ENCODE results near the gene PLXNA3.

Gene PLXNA3

DNA sequence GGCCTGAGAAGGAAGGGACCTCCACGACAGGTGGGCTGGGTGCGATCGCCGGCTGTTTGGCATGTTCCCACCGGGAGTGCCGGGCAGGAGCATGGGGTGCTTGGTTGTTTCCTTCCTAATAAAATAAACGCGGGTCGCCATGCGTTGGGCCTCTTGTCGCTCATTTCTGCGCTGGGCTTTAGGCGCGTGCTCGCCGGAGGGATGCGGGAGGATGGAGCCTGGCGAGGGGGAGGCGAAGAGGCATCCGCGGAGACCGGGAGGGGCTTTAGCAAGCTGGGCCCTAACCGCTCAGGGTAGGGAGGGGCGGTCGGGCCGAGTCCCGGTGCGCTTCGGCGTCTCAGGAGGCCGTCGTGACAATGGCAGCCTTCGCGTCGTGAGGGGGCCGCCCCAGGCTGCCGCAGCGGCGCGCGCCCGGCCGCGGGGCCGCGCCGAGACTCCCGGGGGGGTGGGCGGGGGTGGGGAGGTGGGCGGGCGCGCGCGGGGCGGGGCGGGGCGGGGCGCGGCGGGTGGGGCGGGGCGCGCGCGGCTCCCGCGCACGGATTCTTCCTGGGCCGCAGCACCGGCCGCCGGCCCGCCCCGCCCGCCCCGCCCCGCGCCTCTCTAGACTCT, 21.6 kb upstream of the PLXNA3 start:
- H3K36me3 ChIP-seq (ENCODE audit: insufficient read depth, low read length), result peaks cover 35% of the 10 kb centered on the region
- H3K4me3 ChIP-seq (ENCODE audit: low read depth in 1 of 2, low read length in 2 of 2), result peak overlapping the region in 1 of 2 donors; percentile 32
- no peaks in the 10 kb centered on the region for H3K9me3 ChIP-seq (ENCODE audit: low read length)
- H3K4me1 ChIP-seq (ENCODE audit: insufficient read depth, low read length), result peaks cover 8% of the 10 kb centered on the region
- no peaks in the 10 kb centered on the region for H3K27me3 ChIP-seq (ENCODE audit: control insufficient read depth in 1 of 2, insufficient read depth in 2 of 2, low read length in 2 of 2)
- H3K27ac ChIP-seq (ENCODE audit: low read depth, low read length), result peak overlapping the region; percentile 41
- H3K9ac ChIP-seq (ENCODE audit: low read length), result peak overlapping the region; percentile 19

DNA sequence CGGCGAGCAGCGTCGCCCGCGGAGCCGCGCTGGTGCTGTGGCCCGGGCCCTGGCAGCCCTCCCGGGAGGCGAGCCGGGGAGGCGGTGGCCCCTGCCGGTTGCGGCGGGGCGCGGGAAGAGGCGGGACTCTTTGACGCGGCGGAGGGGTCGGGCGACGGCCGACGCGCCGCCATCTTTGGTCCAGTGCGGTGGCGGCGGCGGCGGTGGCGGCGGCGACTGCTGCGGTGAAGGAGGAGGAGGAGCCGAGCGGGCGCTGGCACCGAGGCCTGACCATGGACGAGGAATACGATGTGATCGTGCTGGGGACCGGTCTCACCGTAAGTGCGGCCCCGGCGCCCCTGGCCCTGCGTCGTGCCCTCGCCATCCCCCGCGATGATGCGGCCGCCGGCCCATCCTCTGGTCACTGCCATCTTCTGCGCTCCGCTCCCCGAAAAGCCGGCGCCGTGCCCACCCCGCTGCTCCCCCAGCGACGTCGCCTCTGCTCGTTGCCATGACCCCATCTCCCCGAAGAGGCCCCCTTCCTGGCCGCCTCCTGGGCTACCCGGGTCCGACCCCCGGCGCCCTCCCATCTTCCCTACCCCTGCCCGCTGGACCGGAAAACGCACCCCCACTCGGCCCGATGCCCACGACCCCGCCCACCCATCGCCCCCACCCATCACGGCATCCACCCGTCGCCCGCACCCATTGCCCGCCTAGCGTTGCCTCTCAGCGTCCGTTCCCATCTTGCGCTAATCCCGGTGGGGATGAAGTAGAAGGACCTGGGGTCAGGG, 20.9 kb upstream of the PLXNA3 start, which contains the start of gene GDI1:
Gene GDI1, plus strand, starts transcription at position 172 of the 770 bp plus-strand sequence. Its CDS starts 101 bp downstream, at position 273.
- Histone ChIP-seq H3K9me3 (ENCODE audit: low read length) (no peaks in the 10 kb centered on the region), H3K4me3 (ENCODE audit: low read depth in 1 of 2, low read length in 2 of 2) (peak within 1 kb of the TSS; percentile 33 to 48), H3K27ac (ENCODE audit: low read depth, low read length) (peak within 1 kb of the TSS; percentile 41), H3K9ac (ENCODE audit: low read length) (peak within 1 kb of the TSS; percentile 19), H3K4me1 (ENCODE audit: insufficient read depth, low read length) (peaks cover 8% of the 10 kb centered on the region), H3K36me3 (ENCODE audit: insufficient read depth, low read length) (peaks cover 36% of the 10 kb centered on the region), H3K27me3 (ENCODE audit: control insufficient read depth in 1 of 2, insufficient read depth in 2 of 2, low read length in 2 of 2) (no peaks in the 10 kb centered on the region)

DNA sequence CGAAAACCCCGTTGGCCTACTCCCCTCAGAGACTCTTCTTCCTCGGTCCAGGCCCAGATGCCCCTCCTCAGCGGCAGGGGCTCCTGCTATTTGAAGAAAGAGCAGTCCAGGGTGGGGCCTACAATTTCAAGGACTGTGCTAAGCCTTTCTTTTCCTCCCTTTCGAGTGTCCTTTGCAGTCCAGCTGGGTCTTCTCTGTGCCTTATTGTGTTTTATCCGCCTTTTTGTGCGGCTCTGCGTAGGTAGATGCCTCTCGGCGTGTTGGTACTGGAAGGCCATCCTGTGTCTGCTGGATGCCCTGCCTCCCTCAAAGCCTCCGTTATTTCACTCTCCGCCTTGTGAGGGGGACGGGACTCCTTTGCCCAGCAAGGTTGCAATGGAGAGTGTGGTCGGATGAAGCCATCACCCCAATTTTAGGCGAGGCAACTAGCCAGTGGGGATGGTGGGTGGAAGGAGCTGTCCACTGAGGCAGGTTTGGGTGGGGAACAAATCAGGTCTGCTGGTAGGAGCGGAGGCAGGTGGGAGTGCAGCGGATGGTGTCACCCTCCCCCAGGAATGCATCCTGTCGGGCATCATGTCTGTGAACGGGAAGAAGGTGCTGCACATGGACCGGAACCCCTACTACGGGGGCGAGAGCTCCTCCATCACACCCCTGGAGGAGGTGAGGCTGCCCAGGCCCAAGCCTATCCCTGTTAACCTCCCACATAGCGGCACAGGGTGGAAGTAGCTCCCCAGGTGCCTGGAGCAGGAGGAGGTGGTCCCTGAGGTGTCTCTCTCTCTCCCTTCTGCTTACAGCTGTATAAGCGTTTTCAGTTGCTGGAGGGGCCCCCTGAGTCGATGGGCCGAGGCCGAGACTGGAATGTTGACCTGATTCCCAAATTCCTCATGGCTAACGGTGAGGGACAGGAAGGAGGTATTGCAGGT, 19.8 kb upstream of the PLXNA3 start:
- Histone ChIP-seq H3K36me3 (ENCODE audit: insufficient read depth, low read length) (peaks cover 37% of the 10 kb centered on the region), H3K27me3 (ENCODE audit: control insufficient read depth in 1 of 2, insufficient read depth in 2 of 2, low read length in 2 of 2) (no peaks in the 10 kb centered on the region), H3K27ac (ENCODE audit: low read depth, low read length) (peak overlapping the region; percentile 24), H3K9ac (ENCODE audit: low read length) (peak overlapping the region; percentile 0), H3K4me3 (ENCODE audit: low read depth in 1 of 2, low read length in 2 of 2) (peak overlapping the region; percentile 33), H3K9me3 (ENCODE audit: low read length) (no peaks in the 10 kb centered on the region), H3K4me1 (ENCODE audit: insufficient read depth, low read length) (peaks cover 8% of the 10 kb centered on the region)

DNA sequence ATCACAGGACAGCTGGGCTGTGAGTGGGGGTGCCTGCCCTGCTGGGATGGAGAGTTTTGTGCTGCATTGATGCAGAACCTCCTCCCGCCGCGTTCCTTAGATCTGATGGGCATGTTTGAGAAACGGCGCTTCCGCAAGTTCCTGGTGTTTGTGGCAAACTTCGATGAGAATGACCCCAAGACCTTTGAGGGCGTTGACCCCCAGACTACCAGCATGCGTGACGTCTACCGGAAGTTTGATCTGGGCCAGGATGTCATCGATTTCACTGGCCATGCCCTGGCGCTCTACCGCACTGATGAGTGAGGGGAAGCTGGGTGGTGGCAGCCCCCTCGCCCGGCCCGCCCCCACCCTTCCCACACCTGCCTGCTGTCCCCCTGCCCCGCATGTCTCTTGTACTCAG, 18.2 kb upstream of the PLXNA3 start:
- Histone ChIP-seq H3K9ac (ENCODE audit: low read length) (no peak overlapping the region), H3K4me1 (ENCODE audit: insufficient read depth, low read length) (peaks cover 9% of the 10 kb centered on the region), H3K9me3 (ENCODE audit: low read length) (no peaks in the 10 kb centered on the region), H3K36me3 (ENCODE audit: insufficient read depth, low read length) (peaks cover 29% of the 10 kb centered on the region), H3K4me3 (ENCODE audit: low read depth in 1 of 2, low read length in 2 of 2) (no peak overlapping the region), H3K27ac (ENCODE audit: low read depth, low read length) (no peak overlapping the region), H3K27me3 (ENCODE audit: control insufficient read depth in 1 of 2, insufficient read depth in 2 of 2, low read length in 2 of 2) (peaks cover 0 to 4% of the 10 kb centered on the region in 2 donors)

DNA sequence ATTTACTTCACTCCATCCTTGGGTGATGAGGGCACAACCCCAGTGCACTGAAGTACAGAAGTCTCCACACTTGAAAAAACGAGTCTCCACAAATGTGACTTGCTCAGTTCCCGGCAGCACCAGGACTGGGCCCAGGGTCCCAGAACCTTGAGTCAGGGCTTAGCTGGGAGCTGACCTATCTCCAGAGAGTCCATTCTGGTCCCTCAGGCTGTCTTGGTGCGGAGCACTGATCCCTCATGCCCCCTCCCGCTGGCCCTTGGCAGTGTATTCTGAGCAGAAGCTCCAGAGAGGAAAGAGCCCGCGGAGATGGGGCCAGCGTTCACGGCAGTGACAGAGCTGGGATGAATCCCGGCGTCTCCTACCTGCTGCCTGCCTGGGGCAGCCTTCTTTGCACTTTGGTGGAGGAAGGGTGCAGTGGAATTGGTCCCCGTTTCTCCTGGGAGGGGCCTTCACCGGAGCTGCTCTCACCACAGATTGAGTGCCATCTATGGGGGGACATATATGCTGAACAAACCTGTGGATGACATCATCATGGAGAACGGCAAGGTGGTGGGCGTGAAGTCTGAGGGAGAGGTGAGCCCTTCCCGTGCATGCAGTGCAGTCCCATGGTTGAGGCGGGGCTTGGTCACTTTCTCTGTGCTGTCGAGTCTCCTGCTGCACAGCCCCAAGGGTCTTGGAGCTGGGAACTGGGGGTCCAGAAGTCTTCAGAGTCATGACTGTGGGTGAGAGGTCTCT, 17.3 kb upstream of the PLXNA3 start:
- Histone ChIP-seq H3K4me1 (ENCODE audit: insufficient read depth, low read length) (peaks cover 18% of the 10 kb centered on the region), H3K9ac (ENCODE audit: low read length) (no peak overlapping the region), H3K36me3 (ENCODE audit: insufficient read depth, low read length) (peaks cover 26% of the 10 kb centered on the region), H3K27ac (ENCODE audit: low read depth, low read length) (no peak overlapping the region), H3K27me3 (ENCODE audit: control insufficient read depth in 1 of 2, insufficient read depth in 2 of 2, low read length in 2 of 2) (peaks cover 0 to 5% of the 10 kb centered on the region in 2 donors), H3K4me3 (ENCODE audit: low read depth in 1 of 2, low read length in 2 of 2) (no peak overlapping the region), H3K9me3 (ENCODE audit: low read length) (no peaks in the 10 kb centered on the region)

DNA sequence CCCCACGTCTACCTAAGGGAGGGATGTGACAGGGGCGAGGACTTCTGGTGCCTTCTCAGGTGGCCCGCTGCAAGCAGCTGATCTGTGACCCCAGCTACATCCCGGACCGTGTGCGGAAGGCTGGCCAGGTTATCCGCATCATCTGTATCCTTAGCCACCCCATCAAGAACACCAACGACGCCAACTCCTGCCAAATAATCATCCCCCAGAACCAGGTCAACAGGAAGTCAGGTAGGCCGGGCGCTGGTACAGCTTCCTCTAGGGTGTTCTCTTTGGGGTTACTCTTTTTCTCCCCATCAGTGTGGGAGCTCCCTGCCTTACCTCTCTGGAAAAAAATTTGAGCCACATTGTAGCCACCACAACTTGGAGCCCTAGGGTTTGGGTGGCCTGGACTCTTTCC, 16.5 kb upstream of the PLXNA3 start:
- peaks cover 18% of the 10 kb centered on the region for H3K4me1 ChIP-seq (ENCODE audit: insufficient read depth, low read length)
- H3K9ac ChIP-seq (ENCODE audit: low read length), result no peak overlapping the region
- H3K36me3 ChIP-seq (ENCODE audit: insufficient read depth, low read length), result peaks cover 31% of the 10 kb centered on the region
- no peaks in the 10 kb centered on the region for H3K9me3 ChIP-seq (ENCODE audit: low read length)
- no peak overlapping the region for H3K27ac ChIP-seq (ENCODE audit: low read depth, low read length)
- no peak overlapping the region for H3K4me3 ChIP-seq (ENCODE audit: low read depth in 1 of 2, low read length in 2 of 2)
- peaks cover 0 to 5% of the 10 kb centered on the region in 2 donors for H3K27me3 ChIP-seq (ENCODE audit: control insufficient read depth in 1 of 2, insufficient read depth in 2 of 2, low read length in 2 of 2)

DNA sequence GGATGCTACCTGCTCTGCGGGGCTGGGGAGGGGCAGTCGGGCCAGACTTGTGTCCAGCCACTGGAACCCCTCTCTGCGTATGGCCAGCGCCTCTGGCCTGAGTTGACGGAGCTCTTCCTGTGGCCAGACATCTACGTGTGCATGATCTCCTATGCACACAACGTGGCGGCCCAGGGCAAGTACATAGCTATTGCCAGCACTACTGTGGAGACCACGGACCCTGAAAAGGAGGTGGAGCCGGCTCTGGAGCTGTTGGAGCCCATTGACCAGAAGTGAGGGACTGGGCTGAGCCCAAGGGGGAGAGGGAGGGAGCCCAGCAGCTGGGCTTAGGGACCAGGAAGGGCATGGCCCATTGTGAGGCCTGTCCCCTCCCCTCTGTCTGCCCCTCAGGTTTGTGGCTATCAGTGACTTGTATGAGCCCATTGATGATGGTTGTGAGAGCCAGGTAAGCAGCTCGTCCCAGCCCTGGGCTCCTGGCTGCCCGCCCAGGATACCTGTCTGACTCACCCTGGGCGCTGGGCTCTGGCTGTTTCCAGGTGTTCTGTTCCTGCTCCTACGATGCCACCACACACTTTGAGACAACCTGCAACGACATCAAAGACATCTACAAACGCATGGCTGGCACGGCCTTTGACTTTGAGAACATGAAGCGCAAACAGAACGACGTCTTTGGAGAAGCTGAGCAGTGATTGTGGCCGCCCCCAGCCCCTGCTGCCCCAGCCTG, 15.9 kb upstream of the PLXNA3 start:
- H3K36me3 ChIP-seq (ENCODE audit: insufficient read depth, low read length), result peaks cover 31% of the 10 kb centered on the region
- H3K27ac ChIP-seq (ENCODE audit: low read depth, low read length), result no peak overlapping the region
- H3K9me3 ChIP-seq (ENCODE audit: low read length), result no peaks in the 10 kb centered on the region
- H3K4me3 ChIP-seq (ENCODE audit: low read depth in 1 of 2, low read length in 2 of 2), result no peak overlapping the region
- H3K9ac ChIP-seq (ENCODE audit: low read length), result no peak overlapping the region
- peaks cover 18% of the 10 kb centered on the region for H3K4me1 ChIP-seq (ENCODE audit: insufficient read depth, low read length)
- peaks cover 0 to 5% of the 10 kb centered on the region in 2 donors for H3K27me3 ChIP-seq (ENCODE audit: control insufficient read depth in 1 of 2, insufficient read depth in 2 of 2, low read length in 2 of 2)

DNA sequence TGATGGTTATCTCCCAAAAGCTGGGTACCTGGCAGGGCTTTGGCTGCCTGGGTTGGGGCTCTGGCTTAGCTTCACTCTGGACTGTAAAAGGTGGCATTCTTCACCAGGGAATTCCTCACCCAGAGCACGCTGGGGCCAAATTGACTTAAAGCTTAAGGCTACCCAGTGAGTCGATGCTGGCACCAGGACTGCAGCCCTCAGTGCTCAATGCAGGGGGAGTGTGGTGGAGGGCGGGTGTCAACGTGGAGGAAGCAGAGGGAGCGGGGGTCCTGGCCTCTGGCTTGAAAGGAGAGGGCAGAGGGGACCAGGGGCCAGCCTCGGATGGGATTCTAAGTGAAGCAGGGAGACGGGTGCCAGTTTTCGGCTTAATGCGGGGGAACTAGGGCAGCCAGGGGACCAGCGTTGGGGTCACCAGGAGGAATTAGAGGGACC, 14.6 kb upstream of the PLXNA3 start:
- peaks cover 0 to 5% of the 10 kb centered on the region in 2 donors for H3K27me3 ChIP-seq (ENCODE audit: control insufficient read depth in 1 of 2, insufficient read depth in 2 of 2, low read length in 2 of 2)
- H3K9ac ChIP-seq (ENCODE audit: low read length), result no peak overlapping the region
- H3K4me3 ChIP-seq (ENCODE audit: low read depth in 1 of 2, low read length in 2 of 2), result no peak overlapping the region
- peak overlapping the region; percentile 7 for H3K27ac ChIP-seq (ENCODE audit: low read depth, low read length)
- H3K4me1 ChIP-seq (ENCODE audit: insufficient read depth, low read length), result peaks cover 13% of the 10 kb centered on the region
- H3K36me3 ChIP-seq (ENCODE audit: insufficient read depth, low read length), result peaks cover 31% of the 10 kb centered on the region
- H3K9me3 ChIP-seq (ENCODE audit: low read length), result no peaks in the 10 kb centered on the region

DNA sequence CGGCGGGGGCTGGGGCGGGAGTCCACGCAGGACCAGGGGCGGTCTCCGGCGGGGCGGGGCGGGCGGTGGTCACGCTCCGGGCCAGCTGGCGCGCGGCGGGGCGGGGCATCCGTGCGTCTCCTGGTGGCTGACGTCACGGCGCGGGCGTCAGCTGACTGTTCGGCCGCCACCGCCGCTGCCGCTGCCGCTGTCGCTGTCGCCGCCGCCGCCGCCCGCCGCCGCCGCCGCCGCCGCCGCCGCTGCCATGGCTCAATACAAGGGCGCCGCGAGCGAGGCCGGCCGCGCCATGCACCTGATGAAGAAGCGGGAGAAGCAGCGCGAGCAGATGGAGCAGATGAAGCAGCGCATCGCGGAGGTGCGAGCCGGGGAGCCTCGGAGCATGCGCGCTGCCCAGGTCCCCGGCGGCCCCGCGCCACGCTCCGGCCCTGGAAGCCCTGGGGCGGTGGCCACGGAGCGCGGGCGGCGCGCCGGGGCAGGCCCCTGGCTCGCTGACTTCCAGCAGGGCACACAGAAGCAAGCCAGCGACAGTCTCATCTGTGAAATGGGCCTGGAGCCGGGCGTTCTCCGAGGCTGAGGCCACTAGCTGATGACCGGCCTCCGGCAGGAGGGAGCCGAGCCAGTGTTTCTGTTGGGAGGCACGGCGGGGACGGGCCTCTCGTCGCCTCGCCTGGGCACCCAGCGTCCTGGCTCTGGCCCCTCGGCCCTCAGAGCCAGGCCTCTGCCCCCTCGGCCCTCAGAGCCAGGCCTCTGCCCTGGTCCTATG, 13.9 kb upstream of the PLXNA3 start, which contains the start of gene FAM50A:
Gene FAM50A, plus strand, starts transcription at position 150 of the 763 bp plus-strand sequence. Its CDS starts 95 bp downstream, at position 245.
- Histone ChIP-seq H3K27ac (ENCODE audit: low read depth, low read length) (peak within 1 kb of the TSS; percentile 63), H3K4me1 (ENCODE audit: insufficient read depth, low read length) (peaks cover 10% of the 10 kb centered on the region), H3K4me3 (ENCODE audit: low read depth in 1 of 2, low read length in 2 of 2) (peak within 1 kb of the TSS; percentile 41 to 47), H3K36me3 (ENCODE audit: insufficient read depth, low read length) (peaks cover 31% of the 10 kb centered on the region), H3K27me3 (ENCODE audit: control insufficient read depth in 1 of 2, insufficient read depth in 2 of 2, low read length in 2 of 2) (peaks cover 0 to 5% of the 10 kb centered on the region in 2 donors), H3K9ac (ENCODE audit: low read length) (peak within 1 kb of the TSS; percentile 39), H3K9me3 (ENCODE audit: low read length) (no peaks in the 10 kb centered on the region)
